GM19397 (cell line): Measurements from ENCODE around the gene C10orf71.

Experiments used
- ATAC-seq: cut with Tn5 transposase; IDR thresholded peaks from one replicate; pipeline ENCODE4 v1.9.1; 2021; ENCODE audit warnings: mild to moderate bottlenecking, moderate library complexity; ENCODE audit not compliant: unreplicated experiment

C10orf71 gene

DNA sequence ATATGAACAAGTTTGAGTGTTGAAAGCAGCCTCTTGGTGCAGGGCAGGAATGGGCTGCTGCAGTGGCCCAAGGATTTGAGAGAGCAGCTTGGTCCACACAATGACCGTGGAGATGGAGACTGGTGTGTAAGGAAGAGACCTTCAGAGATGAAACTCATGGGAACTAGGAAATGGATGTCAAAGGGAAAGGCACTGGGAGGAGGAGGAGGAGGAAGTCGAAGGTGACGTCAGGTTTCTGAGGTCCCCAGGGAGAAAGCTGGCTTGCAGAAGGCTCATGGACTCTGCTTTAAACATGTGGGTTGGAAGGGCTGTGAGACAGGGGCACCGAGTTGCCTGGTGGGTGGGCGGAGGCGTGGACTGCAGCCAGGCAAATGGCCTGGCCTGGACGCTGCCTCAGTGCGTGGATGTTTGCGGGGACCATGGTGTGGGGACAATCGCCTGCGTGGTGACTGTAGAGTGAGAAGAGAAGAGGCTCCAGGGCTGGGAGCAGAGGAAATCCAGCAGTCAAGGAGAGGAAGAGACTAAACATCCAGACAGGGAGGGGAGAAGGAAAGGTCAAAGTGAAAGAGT, 14.6 kb downstream of the C10orf71 start:
- ATAC-seq, result no peak

DNA sequence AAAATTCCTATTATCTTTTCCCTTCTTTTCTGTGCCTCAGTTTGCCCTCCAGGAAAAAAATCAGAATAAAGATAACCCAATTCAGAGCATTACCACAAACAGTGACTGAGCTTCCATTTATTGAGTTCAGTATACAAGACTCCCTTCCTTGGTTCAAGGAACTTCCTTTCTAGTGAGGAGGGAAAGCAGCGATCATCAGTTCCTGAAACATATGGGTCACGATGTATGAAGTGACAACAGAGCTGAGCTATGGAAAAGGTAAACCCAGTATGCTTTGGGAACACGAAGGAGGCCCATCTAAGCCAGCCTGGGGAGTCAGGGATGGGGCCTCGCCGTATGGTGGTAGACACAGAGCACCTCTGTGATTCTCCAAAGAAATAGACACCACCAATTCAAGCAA, 15.8 kb downstream of the C10orf71 start:
- no peak for ATAC-seq

DNA sequence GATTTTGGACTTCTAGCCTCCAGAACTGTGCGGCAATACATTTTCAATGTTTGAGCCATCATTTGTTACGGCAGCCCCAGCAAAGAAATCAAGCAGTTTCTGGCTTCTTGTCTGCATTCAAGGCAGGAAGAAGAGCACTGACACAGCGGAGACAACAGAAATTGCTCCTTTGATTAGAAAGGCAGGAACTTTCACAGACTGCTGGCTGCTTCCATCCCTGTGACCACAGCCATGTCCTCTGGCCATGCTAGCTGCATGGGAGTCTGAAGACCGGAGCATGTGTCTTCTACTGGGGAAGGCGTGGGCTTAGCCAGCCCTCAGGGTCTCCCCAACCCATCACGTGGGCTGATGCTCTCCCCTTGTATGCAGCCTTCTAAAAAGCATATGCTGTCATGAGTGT, 19.1 kb downstream of the C10orf71 start:
- no peak for ATAC-seq

DNA sequence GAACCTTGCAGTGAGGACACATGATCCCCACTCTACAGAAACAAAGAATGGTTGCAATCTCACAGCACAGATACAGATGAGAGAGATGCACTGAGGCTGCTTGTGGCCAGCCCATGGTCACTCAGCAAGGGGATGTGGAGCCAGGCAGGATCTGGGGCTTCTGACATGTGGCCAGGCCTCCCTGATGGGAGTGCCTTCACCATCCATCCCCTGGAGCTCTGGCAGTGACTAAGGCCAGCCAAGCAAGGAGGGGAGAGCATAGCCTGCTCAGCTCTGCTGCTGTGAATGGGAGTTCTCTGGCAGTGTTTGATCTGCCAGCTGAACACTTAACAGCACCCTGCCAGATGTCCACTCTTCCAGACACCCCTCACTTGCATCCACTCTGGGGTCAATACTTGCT, 19.8 kb downstream of the C10orf71 start:
- ATAC-seq, result no peak

DNA sequence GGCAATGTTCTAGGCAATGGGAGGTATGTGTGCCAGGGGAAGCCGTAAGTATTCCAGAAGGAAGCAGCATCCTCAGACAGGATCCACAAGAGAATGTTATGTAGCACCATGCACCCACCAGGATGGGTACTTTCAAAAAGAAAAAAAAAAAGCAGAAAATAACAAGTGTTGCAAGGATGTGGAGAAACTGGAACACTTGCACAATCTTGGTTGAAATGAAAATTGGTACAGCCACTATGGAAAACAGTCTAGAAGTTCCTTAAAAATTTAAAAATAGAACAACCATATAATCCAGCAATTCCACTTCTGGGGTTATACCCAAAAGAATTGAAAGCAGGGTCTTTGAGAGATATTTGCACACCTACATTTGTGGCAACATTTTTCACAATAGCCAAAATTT, 20.2 kb downstream of the C10orf71 start:
- no peak for ATAC-seq

DNA sequence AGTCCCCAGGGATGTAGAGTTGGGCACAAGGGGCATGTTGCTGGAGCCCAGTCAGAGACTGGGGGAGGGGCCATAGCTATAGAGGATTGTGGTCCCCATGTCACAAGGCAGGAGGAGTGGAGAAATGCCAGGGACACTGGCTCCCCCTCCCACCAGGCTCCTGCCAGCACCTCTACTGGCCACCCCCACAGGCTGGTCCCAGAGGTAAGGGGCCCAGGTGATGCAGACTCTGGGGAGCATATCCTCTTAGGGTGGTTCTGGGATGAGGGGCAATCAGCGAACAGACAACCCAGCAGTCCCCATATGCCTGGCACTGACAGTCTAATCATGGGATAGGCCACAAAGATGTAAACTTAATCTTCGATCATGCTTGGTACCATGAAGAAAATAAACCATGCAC, 21.2 kb downstream of the C10orf71 start:
- no peak for ATAC-seq

DNA sequence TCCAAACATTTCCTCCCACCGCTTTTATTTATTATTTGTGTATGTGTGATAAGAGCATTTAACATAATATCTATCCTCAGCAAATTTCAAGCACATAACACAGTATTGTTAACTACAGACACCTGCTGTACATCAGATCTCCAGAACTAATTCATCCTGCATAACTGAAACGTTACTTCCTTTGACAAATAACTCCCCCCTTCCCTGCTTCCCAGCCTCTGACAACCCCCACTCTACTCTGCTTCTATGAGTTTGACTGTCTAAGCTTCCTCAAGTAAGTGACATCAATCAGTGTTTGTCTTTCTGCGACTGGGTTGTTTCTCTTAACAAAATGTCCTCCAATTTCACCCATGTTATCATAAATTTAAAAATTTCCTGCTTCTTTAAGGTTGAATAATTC, 22.1 kb downstream of the C10orf71 start:
- no peak for ATAC-seq

DNA sequence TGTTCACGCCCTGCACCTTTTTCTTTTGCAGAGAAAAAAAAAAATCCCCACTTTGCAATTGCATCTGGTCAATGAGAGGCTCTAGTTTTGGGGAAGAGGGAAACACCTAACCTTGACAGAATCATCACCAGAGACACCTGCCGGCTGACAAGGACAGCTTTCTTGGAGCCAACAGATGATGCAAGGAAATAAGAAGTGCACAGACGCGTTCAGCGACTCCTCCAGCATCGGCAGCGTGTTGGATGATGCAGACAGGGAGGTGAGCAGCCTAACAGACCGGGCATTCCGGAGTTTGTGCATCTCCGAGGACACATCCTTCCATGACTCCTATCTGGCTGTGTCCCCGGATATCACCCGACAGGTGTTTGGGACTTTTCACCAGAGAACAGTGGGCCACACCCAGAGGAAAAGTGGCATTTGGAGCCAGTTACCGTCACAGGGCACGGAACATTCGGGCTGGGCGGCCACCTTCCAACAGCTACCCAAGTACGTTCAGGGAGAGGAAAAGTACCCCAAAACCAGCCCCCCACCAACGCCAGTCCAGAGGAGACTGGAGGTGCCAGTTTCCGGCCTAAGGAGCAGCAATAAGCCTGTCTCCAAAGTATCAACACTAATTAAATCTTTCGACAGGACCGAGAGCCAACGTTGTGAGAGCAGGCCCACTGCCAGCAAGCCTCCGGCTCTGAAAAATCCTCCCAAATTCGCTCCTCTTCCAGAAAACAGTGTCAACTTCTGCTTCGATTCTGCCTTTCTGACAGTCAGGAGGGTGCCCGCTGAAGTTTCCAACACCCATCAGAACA, 23.6 kb downstream of the C10orf71 start:
- no peak for ATAC-seq

DNA sequence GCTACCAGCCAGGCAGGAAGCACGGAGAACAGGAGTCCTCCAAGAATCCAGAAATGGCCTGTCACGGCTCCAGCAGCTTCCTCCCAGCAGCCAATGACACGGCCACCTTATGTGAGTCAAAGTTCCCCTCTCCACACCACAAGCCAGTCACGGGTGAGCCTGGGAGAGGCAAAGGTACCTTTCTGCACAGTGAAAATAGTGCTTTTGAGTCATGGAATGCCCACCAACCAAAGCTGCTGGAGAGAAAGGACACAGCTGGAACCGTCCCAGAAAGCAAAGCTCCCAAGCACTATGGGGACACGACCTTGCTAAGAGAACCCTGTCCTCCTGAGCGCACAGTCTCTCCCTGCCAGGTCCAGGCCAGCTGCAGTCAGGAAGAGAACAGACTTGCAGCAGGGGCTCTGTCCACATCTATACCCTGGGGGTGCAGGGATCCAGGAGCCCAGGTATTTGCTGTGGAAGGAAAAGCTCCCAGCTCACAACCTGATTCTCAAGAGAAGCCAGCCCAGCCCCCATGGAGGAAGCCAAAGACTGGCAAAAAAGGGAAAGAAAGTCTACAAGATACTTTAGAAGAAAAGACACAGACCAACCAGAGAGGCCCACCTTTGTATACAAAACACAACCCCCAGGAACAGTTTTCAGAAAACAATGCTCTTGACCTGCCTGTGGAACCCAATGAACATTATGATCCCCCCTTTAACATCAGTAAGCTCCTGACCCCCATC, 24.4 kb downstream of the C10orf71 start:
- ATAC-seq, result no peak

DNA sequence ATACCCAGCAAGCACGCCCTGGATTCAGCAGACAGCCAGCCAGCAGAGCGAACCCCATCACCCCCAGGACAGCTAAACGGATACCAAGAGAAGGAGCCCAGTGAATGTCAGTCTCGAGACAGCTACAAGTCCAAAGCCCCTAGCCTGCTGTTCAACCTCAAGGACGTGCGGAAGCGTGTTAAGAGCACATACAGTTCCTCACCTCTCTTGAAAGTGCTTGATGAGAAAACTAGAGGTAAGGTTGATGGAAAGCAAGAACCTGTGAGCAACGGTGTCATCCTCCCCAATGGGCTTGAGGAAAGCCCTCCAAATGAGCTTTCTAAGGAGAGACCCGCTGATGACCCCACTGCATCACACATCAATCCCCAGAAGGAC, 24.9 kb downstream of the C10orf71 start:
- no peak for ATAC-seq

DNA sequence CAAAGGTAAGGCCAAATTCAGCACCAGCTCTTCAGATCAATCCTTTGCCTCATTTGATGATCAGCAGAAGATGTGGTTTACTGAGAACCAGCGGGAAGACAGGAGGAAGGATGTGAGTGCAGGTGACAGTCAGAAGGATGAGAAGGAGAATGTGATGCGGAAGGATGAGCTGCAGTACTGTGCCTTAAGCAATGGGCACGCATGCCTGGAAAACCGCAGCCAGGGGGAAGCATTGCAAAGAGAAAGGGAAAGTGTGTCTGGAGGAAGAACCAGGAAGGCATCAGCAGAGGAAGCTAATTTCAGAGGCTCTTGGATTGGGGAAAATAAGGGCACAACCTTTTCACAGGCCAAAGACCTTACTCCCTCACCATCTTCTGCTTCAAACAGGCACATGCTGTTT, 25.7 kb downstream of the C10orf71 start:
- no peak for ATAC-seq

DNA sequence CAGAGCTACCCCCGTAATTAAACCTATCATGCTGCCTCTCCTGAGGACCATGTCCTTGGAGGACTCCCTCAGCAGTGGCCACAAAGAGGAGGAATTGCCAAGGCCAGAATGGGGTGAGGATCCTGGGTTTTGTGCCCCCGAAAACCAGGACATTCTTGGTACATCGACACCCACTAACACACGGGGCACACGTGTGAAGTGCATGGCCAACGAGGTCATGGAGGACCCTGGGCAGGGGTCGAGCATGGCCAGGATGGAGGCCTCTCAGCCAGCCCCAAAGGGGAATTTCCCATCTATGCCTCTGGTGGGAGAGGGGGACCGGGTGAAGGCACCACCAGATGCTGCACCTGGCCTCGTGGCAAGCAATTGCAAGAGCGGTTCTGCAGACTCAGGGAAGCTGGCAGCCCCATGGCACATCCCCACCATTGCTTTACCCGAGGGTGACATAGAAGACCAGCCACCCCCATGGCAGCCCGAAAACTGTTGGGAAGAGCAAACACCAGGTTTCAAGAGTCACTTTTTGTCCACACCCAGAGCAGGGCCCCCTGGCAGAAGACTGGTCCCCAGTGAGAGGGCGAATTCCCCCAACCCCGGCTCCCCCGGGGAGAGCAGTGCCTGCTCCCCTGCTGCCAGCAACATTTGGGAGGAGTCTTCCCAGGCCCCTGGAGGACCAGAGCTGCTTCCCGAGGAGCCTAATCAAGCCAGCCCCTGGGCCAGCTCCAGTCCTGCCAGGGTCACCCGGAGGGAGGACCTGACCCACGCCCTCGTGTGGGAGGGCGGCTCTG, 26.4 kb downstream of the C10orf71 start:
- ATAC-seq, result no peak

DNA sequence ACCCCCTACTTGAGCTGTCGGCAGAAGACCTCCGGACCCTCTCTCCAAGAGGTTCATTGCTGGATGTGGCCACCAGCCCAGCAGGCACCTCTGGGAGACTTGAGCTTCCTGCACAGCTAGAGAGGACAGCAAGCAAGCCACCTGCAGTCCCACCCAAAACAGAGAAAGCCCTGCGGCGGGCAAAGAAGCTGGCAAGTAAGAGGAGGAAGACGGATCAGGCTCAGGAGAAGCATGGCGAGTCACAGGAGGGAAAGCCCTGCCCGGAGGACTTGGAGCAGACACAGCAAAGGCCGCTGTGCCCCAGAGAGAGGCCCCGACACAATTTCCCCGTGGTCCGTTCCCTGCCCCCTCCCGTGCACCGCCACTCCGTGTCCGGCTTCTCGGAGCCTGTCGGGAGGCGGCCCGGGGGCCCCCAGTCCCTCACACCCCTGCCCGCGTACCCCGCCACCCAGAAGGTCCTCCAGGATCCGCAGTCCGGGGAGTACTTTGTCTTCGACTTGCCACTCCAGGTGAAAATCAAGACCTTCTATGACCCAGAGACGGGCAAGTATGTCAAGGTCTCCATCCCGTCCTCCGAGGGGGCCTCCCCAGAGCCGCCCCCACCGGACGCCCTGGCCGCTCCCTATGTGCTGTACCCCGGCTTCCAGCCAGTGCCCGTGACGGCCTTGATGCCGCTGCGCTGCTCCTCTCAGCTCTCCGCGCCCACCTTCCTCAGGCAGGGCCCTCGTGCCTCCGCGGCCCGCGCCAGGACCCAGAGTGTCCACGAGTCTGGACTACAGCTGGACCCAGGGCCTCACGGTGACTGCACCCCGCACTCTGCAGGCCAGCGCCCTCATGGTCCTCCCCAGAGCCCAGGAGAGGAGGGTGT, 27.2 kb downstream of the C10orf71 start:
- ATAC-seq, result no peak

DNA sequence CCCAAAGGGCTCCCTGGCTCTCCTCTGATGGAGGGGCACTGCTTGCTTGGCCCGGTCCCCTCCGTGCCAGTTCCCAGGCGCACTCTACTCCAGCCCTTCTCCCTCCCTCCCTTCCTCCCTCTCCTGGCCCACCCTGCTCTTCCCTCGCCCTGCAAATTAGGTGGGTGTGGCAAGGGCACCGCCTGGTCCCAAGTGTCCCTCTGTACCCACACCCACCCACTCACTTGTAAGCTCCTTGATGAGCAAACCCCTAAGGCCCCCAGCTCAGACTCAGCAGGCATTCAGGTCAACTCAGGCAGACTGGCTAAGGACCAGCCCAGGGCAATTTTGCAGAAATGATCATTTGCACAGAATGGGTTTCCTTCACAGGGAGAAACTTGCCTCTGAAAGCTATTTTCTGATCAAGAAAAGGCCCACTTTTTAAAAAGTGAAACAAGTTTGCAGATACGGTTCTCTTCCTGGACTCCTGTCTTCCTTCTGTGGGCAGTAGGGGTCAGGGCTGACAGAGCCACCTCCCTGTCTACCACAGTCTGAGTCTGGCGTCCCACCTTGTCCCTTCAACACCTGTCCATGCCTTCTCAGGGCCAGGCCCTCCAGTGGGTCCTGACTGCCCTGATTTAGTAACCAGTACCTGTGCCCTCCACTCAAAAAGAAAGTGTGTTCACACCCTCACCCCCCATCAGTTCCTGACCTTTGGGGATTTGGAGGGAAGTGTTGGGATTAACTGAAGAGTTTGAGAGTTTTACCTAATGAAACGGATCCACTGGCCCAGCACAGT, 28.3 kb downstream of the C10orf71 start:
- no peak for ATAC-seq

DNA sequence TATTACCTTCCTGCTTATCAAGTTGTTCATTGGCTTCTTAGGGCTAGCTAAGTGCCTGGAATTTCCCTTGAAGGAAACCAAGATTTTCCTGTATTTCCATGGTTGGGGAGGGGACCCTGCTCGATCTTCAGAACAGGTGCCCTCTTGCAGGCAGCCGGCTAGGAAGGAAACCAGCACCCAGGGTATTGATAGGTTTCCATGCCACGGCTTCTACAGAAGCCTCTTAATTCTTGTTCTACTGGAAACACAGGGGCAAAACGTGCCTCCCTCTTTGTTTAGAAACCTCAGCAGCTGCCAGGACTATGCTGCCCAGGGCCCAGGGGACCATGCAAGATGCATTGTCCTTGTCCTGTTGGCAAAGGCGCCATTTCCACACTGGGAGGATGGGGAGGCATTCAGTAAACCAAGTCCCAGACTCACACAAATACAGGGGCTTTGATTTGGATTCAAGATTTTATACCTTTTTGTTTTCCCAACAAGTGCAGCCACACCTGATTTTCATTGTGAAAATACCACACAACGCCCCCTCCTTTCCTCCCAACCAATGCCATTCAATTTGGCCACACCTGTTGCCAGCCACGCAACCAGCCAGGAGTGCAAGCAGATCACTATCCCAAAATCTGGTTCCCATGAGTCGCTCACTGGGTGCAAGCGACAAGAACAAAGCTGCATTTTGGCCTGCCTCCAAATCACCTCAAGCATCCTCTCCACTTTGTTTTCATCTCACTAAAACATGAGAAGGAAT, 29.6 kb downstream of the C10orf71 start:
- ATAC-seq, result no peak

DNA sequence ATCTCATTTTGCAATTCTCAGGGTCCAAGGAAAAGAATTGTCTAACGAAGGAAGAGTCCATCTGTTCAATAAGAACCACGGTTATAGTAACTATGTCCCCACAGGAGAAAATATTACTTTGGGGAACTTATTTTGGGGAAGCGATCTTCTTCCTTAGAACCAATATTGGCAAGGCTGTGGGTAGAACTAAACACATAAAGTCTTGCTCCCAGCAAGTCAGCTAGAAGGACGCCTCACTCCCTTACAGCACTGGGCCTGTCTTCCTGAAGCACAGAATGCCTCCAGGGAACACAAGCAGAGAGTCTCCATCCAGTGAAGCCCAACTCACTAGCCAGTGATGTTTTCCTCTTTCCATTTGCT, 30.2 kb downstream of the C10orf71 start:
- no peak for ATAC-seq

DNA sequence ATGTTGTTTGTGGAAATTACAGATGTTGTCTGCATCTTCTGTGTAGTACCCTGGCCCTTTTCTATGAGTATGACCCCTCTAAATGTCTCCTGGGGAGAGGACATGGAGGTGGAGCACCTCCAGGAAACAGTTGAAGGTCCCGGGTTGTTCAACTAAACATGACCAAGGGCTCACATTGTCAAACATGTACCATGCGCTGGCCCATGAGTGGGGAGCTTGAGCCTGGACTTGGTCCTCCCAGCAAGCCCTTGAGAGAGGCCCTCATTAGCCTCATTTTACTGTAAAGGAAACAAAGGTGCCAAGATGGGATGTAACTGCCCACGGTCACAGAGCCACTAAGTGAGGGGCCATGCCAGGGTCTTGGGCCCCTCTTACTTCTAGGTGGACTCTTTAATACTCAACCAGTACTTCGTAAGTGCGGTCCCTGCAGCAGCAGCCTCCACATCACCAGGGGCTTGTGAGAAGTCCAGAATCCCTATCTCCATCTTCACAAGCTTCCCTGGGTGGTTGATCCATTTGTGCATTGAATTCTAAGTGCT, 31.2 kb downstream of the C10orf71 start:
- no peak for ATAC-seq

DNA sequence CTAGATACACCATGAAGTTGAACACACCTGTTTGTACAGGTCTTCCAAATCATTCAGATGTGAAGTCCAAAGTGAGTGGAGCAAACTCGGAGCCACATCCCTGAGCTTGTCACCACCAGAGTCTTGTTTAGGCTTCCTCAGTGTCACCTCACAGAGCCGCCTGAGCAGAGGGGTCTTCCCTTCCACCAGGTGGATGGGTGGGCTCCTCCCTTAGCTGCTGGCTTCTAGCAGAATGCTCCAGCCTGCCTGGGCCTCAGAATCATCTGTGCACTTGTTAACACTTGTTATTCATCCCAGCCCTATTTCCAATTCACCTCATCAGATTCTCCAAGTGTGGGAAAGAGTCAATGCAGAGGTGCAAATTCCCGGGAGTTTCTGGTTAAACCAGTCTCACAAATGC, 32.5 kb downstream of the C10orf71 start:
- ATAC-seq, result no peak

DNA sequence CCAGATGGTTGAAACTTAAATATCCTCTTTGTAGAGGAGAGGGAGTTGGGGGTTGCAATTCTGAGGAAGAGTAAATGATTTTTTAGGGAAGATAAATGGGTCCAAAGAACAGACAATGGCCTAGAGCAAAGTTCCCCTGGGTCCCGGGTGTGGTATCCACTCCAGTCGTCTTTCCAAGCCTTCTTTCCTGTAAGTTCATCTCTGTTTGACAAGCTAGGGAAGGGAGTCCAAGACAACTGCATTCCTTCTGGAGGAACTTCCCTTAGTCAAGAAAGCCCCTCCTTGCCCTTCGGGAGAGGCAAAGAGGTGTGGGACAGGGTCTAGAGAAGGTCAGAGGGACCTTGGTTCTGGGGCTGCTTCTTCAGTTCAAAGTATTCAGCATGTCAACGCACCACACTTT, 33.4 kb downstream of the C10orf71 start:
- ATAC-seq, result no peak
